Subcutaneous adipose tissue (tissue), 4 donors: ENCODE results near the gene ITCH. TPM values are rescaled to one million over a fixed set of nuclear protein-coding genes. Genes with fewer than 3 reads are reported as not detected.

Experiments
- total RNA-seq, 4 donors: library from RNA; depleted of rRNA; stranded (reverse); fragments of >200 nt; gene quantifications; one replicate each; pipeline ENCODE4 v1.1.0, GENCODE V29; 2016
- TF ChIP-seq, protein P1 (sequence below): fragments of 450-650 bp; IDR thresholded peaks from one replicate; pipeline ENCODE4 v1.5.1; 2016; ENCODE audit warnings: low read depth, mild to moderate bottlenecking, control low read depth, antibody characterized with exemption, moderate library complexity

Gene ITCH
- total RNA-seq, 4 donors from 2014 or later, result 59.0 to 178 (median 74.2) TPM

DNA sequence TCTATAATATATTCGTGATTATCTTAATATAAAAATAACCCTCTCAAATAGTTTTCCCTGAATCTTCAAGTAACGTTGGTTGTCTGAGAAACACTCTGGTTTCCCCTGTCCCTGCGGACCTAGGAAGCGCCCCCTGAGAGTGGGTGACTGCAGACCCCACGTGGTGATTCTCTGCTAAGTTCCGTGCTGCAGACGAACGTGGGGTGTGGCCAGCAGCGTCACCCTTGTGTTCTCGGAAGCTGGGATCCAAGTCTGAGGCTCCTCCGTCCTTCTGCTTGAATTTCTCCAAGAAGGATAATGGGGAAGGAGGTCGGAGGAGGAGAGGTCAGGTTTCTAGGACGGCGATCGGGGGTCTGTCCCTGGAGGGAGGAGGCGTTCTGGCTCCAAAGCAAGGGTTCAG lies 178.8 kb downstream of the ITCH start:
- TF ChIP-seq, protein P1, sequence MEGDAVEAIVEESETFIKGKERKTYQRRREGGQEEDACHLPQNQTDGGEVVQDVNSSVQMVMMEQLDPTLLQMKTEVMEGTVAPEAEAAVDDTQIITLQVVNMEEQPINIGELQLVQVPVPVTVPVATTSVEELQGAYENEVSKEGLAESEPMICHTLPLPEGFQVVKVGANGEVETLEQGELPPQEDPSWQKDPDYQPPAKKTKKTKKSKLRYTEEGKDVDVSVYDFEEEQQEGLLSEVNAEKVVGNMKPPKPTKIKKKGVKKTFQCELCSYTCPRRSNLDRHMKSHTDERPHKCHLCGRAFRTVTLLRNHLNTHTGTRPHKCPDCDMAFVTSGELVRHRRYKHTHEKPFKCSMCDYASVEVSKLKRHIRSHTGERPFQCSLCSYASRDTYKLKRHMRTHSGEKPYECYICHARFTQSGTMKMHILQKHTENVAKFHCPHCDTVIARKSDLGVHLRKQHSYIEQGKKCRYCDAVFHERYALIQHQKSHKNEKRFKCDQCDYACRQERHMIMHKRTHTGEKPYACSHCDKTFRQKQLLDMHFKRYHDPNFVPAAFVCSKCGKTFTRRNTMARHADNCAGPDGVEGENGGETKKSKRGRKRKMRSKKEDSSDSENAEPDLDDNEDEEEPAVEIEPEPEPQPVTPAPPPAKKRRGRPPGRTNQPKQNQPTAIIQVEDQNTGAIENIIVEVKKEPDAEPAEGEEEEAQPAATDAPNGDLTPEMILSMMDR, result no peak

DNA sequence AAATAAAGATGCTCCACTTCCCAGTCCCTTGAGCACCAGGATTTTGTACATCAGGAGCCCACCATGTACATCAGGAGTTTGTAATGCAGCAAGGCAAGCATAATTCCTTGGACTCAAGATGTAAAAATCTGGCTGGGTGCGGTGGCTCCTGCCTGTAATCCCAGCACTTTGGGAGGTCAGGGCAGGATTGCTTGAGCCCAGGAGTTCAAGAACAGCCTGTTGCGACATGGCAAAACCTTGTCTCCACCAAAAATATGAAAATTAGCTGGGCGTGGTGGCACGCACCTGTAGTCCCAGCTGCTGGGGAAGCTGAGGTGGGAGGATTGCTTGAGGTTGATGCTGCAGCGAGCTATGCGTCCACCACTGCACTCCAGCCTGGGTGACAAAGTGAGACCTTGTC lies 179.4 kb downstream of the ITCH start:
- TF ChIP-seq, protein P1, result no peak

DNA sequence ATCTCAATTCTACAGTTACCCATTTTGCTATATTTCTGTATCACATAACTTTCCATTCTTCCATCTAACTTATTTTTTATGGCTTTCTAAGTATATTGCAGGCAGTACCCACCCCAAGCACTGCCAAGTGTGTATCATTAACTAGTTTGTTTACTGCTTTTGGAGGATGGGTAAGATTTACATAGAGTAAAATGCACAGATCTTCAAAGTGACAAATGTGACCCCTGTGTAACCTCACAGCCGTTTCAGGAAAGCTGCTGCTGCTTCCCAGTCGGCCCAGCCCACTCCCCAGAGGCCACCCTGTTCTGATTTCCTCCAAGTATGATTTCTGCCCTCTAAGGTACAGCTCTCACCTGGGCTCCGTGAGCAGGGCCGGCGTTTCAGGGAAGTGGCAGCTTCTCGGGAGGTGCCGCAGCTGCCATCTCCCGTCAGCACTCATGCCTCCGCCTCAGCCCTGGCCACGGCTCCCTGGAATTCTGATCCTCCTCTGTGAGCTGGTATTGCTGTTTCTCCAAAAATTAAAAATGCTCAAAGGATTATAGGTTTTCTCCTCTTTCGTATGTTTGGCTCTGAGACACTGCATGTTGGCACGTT lies 180.5 kb downstream of the ITCH start:
- TF ChIP-seq, protein P1, result no peak

DNA sequence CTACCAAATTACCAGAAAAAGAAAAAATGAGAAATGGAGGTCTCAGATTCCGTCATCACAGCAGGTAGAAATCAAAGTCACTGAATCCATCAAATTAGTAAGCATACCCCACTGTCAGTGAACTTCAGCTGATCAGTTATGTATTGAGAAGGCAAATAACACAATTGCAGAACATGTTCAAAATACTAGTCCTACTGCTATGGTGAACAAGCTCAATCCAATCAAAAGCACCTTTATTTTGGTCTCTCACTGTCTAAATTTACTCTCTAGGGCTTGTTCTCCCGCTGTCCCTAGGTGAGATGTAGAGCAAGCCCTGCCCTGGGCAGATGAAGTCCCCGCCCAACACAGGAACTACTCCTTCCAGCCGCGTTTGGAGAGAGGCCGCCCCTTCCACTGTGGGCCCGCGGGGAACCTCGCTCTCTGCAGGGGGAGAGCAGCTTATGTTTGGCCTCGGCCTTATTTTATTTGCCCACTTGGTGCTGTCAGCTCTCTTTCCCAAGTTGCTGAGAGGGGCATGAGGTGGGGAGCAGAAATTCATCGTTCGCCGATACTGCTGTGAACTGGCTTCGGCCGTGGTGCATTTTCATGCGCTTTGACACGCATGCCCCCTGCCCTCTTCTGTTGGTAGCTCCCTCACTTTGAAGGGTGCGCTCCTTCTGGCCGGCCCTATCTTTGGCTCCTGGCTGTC lies 181.2 kb downstream of the ITCH start:
- TF ChIP-seq, protein P1, result no peak

DNA sequence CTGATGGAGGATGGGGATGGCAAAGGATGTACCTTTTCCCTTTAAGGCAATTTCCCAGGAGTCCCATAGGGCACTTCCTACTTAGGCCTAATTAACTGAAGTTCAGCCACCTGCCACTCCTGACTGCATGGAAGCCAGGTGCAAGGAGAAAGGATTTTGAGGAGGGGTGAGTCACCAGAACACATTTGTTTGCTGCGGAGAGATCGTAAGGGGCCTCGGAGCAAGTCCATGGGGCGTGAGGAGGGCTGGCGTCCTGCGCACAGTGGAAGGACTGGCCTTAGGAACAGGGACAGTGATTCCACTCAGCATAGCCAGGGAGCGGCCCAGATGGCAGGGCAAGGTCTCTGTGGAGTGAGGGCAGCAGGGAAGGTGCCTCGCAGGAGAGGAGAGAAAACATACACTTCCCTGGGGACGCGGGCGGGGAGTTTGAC lies 183.7 kb downstream of the ITCH start:
- TF ChIP-seq, protein P1, result no peak

DNA sequence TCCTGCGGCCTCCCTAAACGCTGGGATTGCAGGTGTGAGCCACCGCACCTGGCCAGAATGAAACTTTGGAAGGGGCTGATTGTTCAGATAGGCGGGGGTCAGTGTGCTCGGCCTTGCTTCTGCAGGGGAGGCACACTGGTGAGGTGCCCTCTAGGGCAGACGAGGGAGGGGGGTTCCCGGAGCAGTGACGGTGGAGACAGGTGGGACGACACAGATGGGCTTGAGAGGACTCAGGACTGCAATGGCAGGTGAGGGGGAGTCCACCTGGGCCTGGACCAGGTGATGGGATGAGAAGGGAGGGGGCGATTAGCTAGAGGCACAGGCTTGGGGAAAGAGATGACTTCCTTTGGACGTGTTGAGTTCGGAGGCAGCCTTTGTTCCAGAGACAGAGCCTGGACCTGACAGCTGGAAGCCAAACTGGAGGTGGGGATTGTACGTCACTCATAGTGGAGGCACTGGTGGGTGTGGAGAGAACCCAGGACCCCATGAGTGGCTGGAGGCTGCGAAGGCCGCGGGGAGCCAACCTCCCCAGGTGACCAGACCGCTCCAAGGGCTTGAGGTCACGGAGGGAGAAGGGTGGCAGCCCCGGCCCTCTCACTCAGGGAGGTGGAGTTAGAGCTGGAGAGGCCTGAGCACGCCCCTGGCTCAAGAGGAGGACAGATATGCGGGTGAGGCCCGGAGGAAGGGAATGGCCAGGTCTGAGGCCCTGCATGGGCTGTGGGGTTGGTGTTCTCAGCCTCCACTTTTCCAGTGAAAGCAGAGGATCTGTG lies 185.0 kb downstream of the ITCH start:
- TF ChIP-seq, protein P1, result no peak

DNA sequence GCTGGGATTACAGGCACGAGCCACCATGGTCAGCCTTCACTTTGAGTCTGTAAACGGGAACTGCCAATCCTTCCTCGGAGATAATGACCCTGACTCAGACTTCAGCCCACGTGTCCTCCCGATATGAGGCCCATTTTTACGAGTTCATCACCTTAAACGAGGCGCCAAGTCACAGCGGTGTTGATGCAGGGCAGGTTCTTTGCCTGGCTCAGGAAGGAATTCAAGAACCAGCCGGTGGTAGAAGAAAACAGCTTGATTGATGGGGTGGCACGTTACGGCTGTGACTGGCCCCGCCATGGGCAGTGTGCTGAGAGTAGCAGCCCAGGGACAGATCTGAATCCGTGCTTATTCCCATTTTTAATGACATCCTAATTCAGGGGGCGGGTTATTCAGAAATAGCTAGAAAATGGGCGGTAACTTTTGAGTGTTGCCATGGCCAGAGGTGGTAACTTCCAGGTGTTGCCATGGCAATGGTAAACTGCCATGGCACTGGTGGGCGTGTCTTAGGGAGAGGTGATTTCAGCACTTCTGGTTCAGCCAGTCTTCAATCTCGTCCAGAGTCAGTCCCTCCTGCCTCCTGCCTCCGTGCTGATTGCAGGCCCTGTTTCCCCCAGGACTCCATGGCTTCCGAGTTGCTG lies 186.3 kb downstream of the ITCH start:
- TF ChIP-seq, protein P1, result no peak
